Measurements from ENCODE around the gene SPHK2.

SPHK2 gene

DNA sequence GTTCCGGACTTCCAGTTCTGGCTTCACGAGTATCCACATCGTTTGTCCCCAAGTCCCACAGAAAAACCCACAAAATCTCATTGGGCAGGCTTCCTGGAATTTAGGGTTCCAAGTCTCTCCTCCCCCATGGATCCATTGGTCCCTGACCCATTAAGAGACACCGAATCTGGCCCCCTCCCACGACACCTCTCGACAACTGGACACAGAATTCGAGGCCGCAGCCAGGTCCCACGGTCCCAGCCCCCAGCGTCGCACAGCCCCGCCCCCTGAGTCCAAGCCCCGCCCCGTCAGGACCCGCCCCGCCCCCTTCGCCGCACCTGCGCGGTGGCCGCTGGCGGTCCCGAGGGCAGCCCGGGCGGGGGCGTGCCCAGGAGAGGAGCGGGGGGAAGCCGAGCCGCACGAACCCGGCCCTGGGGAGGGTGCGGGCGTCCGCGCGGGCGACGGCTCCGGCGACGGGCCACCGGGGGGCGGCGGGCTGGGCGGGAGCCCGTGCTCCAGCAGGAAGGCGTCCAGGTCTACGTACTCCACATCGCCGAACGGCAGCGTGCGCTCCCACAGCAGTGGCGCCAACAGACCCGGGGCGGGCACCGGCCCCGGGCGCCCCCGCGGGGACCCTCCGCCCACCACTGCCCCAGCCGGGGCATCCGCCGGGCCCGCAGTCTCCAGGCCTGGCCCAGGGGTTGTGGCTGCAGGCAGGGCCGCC, 16.1 kb downstream of the SPHK2 start:
- no peak for DNase-seq (ENCODE audit: low read depth, low spot score)
- peak overlapping the region; percentile 91 for H3K27ac ChIP-seq

DNA sequence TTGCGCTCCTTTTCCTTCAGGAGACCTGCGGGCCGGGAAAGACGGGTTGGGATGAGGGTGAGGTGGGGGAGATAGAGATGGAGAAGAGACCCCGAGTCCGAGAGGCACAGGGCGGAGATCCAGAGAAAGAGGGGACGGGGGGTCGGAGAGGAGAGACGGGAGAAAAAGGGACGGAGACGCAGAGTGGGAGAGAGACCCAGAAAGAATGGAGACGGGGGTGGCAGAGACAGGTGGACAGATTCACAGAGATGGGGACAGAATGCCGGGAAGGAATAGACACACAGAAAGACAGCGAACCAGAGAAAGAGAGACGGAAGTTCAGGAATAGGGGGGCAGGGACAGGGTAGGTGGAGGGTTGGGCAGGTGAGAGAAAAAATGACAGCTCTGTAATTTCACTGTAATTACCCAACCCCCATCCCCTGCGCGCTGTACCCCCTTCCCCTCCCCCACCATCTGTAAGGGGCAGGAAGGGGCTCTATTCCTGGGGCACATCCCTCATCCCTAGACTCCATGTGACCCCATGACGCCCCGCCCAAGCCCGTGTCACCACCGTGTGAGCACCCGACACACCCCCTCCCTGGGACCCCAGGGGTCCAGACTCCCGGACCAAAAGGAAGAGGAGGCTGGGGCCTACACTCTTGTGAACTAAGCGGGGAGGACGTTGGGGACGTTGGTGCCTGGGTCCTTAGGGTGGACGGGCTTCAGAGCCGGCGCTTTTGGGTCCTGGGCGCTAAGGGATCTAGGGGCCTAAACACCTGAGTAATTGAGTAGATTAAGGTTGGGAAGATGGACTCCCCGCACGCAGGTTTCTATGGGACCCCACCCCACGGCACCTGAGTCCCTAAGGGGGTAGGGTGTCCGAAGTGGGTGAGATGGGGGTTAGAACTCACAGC, 16.9 kb downstream of the SPHK2 start:
- no peak for DNase-seq (ENCODE audit: low read depth, low spot score)
- H3K27ac ChIP-seq, result peak overlapping the region; percentile 91

DNA sequence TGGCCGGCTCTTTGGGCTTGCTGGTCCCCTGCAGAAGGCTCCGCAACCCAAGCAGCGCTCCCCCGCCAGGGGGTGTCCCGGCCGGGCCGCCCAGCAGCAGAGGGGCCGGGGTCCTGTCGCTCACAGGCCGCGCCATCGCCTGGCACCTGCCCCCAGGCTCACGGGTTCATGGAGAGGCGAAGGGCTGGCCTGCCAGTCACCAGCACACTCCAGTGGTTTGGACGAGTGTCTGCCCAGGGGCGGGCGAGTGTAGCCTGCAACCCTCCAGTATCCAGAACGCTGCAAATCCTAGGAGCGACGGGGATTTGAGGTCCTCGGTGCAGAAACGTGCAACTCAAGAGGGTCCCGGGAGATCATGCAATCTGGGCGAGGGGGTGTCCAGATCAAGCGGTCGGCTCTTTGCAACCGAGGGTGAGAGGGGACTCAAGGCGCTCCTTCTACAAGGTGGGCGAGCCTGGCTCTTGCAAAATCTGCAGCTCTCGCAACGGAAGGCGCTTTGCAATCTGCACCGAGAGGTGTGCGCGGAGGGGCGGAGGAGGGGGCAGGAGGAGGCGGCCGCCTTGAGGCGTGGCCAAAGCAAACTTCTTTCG, 17.6 kb downstream of the SPHK2 start, which contains the start of gene DBP:
DBP (minus strand) TSS at position 521 of the 590 bp plus-strand sequence; CDS start at position 136, 385 bp downstream.
- no peak for DNase-seq (ENCODE audit: low read depth, low spot score)
- peak within 1 kb of the TSS; percentile 91 for H3K27ac ChIP-seq

DNA sequence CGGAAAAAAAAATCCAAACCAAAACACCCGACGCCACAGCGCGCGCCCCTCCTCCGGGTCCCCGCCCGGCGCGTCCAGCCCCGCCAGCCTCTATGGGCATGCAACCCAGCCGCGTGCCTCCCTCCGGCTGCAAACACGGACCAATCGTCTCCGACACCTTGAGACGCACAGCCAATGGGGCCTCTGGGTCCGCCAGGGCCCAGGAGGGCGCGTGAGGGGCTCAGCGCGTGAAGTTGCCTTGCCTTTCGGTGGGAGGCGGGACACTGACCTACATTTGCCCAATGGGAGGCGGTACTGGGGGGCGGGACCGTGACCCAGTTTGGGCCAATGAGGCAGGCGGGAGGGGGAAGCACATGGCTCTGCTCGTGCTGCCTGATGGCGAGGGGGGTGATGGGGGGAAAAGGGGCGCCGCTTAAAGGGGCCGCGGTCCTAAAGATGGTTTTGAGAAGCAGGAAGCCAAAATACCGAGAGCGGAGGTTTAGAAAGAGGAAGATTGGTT, 18.2 kb downstream of the SPHK2 start:
- peak overlapping the region; percentile 91 for H3K27ac ChIP-seq
- DNase-seq (ENCODE audit: low read depth, low spot score), result peak; percentile 90

DNA sequence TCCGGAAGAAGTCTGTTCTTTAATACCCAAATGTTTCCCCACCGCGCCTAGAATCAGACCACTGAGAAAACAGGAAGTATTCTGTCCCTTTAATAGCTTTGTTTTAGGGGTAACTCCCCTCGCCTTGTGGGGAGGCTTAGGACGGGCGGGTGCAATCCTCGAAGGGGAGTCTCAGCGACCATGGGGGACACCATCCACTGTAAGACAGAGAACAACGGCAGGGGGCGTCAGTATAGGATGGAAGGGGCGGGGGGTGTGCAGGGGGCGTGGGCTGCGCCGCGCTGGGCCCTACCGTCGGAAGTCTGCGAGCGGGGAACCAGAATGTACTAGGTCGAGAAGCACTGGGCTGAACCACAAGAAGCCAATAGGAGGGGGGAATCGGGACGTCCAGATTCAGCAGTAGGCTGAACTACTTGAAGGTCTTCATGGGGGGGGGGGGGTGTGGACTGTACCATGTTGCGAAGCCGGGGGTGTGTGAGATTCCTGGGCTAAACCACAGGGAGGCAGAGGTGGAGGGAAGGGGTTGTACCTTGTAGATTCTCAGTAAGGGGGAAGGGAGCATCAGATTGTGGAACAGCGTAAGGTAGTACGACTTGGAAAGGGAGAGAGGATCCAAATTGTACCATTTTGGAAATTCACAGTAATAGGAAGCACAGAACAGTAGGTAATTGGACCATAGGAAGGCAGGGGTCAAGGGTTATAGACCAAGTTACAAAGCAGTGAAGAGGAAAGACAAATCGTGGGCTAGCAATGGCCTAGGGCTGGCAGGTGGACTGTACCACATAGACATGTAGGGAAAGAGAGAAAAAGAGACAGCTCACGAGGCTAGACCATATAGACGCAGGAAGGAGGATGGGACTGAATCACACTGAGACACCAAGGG, 18.9 kb downstream of the SPHK2 start:
- peak; percentile 82 for DNase-seq (ENCODE audit: low read depth, low spot score)
- peak overlapping the region; percentile 91 for H3K27ac ChIP-seq

DNA sequence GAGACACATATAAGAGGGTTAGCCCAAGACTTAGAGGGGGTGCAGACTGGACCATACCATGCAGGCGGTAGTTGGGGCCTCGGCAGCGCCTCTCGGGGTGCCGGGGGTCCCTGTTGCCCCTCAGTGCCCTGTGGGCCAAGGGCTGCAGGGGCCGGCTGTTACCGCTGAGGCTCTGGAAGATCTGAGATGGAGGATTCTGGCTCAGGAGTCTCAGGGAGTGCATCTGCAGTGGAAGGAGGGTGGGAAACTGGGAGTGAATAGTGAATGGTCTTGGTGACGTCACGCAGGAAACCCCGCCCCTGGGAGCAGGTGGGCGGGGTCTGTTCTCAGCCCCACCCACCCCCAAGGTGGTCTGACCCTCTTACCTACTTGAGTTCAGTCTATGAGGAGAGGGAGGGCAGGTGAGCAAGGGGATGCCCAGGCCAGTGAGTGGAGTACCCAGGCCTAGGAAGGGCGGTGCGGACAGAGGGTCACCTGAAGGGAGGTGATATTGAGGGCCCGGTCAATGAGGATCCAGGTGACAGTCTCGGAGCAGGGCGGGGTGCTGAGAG, 19.6 kb downstream of the SPHK2 start:
- no peak overlapping the region for H3K27ac ChIP-seq
- DNase-seq (ENCODE audit: low read depth, low spot score), result no peak

DNA sequence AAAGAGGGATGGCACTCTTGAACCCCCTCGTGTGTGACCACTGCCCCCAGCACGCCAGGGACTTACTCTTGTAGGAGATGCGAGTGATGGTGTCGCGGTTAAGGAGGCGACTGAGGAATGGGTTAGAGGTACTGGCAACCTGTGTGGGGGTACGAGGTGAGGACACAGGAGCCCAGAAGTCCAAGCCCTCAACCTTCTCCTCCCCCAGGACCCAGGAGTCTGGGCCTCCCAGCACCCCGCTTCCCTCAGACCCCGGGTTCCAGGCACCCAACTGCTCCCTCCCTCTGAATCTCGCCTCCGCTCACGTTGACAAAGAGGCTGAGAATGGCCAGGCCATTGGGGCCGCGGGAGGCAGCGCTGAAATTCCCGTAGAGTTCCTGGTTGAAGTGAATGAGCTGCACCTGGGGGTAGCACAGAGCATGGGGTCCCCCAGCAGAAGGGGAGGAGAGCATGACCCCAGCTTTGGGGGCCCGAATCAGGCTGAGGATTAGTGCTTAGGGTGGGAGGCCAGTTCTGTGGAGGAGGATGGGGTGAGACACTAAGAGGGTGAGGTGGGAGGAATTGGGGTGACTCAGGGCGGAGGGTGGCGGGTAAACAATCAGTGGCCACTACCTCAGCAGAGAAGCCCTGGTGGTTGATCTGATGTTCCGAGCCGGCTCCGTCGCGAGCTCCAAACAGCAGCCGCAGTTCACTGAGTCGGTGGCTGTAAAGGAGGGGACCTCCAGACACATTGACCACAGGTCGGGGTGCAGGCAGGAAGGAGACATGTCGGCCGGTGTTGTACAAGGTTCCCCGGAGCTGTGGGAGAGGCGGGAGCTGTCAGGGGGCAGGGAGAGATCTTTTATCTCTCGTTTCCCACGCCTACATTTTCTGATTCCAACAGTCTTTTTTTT, 20.4 kb downstream of the SPHK2 start:
- H3K27ac ChIP-seq, result no peak overlapping the region
- DNase-seq (ENCODE audit: low read depth, low spot score), result no peak

DNA sequence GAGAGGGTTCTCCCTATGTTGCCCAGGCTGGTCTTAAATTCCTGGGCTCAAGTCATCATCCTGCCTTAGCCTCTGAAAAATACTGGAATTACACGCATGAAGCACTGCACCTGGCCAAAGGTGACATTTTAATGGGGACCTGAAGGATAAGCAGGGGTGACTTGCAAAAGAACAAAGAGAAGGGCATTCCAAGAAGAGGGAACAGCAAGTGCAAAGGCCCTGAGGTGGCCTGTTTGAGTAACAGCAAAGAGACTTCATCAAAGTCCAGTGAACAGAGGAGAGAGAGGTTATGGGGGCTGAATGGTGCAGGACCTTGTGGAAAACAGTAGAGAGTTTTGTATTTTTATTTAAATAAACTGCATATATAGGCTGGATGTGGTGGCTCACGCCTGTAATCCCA, 22.5 kb downstream of the SPHK2 start:
- no peak overlapping the region for H3K27ac ChIP-seq
- no peak for DNase-seq (ENCODE audit: low read depth, low spot score)

DNA sequence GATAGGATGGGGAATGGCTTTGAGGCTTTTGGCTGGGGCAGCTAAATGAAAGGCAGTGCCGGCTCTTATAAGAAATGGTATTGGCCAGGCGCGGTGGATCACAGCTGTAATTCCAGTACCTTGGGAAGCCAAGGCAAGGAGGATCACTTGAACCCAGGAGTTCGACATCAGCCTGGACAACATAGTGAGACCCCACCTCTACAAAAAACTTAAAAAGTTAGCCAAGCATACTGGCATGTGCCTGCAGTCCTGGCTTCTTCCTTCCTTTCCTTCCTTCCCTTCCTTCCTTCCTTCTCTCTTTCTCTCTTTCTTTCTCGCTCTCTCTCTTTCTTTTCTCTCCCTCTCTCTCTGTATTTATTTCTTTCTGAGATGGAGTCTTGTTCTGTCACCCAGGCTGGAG, 23.6 kb downstream of the SPHK2 start:
- DNase-seq (ENCODE audit: low read depth, low spot score), result no peak
- no peak overlapping the region for H3K27ac ChIP-seq

DNA sequence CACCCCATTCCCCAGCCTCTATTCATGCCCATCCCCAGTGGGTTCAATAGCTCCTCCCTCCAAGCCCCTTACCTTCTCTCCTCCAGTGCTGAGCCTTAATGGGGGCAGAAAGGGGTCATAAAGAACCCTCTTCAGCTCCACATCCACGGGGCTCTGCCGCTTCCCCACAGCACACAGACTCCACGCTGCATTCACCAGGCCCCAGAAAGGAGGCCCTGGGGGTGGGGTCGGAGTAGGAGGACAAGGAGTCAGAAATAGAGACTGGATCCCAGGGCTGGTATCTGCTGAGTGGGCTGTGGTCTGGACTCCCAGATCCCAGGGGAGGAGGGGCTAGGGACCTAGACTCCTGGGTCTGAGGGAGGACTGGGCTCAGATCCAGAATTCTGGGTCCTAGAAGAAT, 25.0 kb downstream of the SPHK2 start:
- DNase-seq (ENCODE audit: low read depth, low spot score), result no peak
- H3K27ac ChIP-seq, result no peak overlapping the region

DNA sequence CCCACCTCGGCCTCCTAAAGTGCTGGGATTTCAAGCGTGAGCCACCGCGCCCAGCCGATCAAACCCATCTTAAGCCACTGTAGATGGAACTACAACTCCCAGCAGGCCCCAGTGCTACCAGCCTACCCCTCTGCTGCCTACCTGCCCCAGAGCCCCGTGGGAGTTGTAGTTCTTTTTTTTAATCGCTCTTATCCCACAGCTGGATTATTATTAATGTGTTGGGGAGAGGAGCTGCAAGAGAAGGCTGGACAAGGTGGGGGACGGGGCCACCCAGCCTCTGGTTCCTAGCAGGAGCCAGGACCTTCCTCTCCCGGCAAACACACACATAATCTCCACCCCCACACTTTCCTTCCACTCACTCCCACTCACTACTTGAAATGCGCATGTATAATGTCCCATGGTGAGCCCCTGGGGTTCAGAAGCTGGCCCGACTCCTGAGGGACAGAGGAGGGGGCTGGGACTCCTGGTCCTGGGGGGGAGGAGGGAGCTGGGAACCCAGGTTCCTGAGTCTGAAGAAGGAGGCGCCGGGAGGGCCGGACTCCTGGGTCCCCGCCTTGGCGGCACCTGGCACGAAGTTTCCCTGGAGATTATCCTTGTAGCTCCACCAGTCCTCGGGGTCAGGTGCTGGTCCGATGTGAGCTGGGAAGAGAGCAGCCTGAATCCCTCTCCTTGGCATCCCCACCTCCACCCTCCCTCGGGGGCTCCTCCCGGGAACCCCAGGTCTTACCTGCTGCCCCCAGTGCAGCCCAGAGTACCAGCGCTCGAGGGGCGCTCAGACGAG, 25.7 kb downstream of the SPHK2 start:
- no peak for DNase-seq (ENCODE audit: low read depth, low spot score)
- H3K27ac ChIP-seq, result no peak overlapping the region

DNA sequence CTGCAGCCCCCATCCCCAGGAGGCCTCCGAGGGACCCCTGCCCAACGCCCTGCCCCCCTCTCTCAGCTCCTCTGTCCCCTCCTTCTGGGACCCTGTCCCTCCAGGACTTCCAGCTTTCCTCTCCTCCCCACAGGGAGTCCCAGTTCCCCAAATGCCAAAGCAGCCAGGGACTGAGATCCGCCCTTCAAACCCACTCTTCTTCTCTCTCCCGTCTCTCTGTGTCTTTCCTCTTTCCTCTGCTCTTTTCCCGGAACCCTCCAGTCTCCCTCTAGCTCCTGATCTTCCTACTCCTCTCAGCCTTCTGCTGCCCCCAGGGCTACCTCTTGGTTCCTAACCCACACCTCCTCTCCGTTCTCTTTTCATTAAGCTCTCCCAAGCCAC, 26.3 kb downstream of the SPHK2 start:
- H3K27ac ChIP-seq, result no peak overlapping the region
- DNase-seq (ENCODE audit: low read depth, low spot score), result no peak

DNA sequence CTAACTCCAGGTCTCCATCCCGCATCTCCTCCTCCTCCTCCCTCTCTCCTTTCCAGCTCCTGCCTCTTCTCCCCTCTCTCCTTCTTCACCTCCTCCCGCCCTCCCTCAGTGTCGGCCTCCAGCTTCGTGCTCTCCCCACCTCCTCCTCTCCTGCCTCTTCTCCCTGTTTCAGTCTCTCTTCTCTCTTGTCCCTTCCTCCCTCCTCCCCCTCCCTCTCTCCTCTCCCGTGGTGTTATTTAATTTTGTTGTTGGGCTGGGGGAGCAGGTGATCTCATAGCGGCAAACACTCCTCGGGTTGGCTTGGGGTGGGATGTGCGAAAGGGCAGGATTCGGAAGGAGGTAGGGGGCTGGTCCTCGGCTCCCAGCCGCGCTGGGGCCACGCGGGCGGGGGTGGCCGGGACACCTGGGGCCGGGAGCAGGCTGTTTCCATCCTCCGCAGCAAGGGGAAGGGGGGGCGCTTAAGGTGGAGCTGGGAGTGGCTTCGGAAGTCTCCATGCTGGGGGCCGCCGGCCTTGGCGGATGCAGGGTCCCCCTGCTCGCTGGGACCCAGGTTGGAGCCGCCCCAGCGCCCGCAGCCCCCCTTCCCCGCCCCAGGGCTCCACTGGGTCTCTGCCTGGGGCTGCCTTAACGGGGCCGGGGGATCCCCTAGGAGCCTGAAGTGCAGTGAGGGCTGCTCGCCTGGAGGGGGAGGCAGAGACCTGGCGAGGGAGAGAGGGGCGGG, 26.9 kb downstream of the SPHK2 start, which contains the start of gene CA11:
CA11 (minus strand) TSS at position 187 of the 721 bp plus-strand sequence. CDS start 555 bp downstream, outside the sequence.
- DNase-seq (ENCODE audit: low read depth, low spot score), result no peak
- no peak within 1 kb of the TSS for H3K27ac ChIP-seq

DNA sequence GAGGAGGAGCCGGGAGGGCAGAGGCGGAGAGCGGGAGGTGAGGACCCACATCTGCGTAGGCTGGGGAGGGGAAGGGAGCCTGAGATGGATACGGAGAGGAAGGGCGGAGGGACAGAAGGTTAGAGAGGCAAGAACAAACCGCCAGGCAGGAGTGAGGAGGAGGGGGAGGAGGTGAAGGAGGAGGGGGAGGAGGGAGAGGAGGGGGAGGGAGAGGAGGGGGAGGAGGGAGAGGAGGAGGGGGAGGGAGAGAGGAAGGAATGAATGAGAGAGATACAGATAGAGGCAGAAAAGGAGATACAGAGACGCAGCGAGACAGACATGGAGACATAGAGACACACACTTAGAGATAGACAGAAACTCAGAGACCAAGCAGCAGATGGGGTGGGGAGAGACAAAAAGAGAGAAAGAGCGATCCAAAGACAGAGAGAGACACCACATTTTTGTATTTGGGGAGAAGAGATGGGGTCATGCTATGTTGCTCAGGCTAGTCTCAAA, 27.5 kb downstream of the SPHK2 start:
- H3K27ac ChIP-seq, result no peak overlapping the region
- DNase-seq (ENCODE audit: low read depth, low spot score), result no peak

DNA sequence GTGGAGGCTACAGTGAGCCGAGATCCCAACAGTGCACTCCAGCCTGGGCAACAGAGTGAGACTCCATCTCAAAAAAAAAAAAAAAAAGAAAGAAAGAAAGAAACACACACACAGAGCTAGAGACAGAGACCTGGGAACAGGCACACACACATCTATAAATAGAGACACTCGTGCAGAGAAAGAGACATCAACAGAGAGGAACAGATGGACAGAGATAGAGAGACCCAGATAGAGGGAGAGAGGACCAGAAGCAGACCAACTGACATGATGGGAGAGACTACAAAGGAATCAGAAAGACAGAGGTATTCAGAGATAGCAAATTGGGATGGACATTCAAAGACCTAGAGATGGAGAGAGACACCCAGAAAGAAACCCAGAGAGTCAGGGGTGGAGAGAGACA, 28.8 kb downstream of the SPHK2 start:
- DNase-seq (ENCODE audit: low read depth, low spot score), result no peak
- no peak overlapping the region for H3K27ac ChIP-seq

DNA sequence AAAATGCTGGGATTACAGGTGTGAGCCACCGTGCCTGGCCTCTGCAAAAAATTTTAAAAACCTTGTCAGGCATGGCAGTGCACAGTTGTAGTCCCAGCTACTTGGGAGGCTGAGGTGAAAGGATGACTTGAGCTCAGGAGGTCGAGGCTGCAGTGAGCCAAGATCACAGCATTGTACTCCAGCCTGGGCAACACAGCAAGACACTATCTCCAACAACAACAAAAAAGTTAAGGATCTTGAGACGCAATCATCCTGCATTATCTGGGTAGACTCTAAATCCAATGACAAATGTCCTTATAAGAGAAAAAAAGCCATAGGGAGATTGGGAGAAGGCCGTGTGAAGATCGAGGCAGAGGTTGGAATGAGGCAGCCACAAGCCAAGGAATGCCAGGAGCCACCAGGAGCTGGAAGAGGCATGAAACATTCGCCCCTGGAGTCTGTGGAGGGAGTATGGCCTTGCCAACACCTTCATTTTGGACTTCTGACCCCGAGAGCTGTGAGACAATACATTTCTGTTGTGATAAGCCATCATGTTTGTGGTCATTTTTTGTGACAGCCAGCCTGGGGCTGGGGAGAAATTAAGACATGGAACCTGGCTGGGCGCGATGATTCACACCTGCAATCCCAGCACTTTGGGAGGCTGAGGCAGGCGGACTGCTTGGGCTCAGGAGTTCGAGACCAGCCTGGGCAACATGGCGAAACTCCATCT, 31.8 kb downstream of the SPHK2 start:
- no peak for DNase-seq (ENCODE audit: low read depth, low spot score)
- no peak overlapping the region for H3K27ac ChIP-seq
